Mesenchymal stem cell (in vitro differentiated cells and primary cell): ENCODE results near the gene CSTB.
"Not testable (repeated sequence)": the region's sequence is repeated elsewhere in the genome, so short reads cannot be mapped to it uniquely, and the experiment has no call there.

Source experiments
- DNase-seq: peaks from one replicate; pipeline ENCODE4 v3.0.0-alpha.2; 2013
- H2AFZ ChIP-seq: one replicate; pipeline ENCODE4 v1.6.1; 2013; ENCODE audit warnings: low read depth, mild to moderate bottlenecking, control low read depth, inconsistent platforms, low read length, moderate library complexity
- H2AK5ac ChIP-seq: 2 replicates; pipeline ENCODE4 v1.6.1; 2013; ENCODE audit warnings: low read length, moderate library complexity, mild to moderate bottlenecking, inconsistent platforms; ENCODE audit not compliant: severe bottlenecking
- H2BK120ac ChIP-seq: one replicate; pipeline ENCODE4 v1.6.1; 2013; ENCODE audit warnings: low read depth, mild to moderate bottlenecking, inconsistent platforms, low read length, moderate library complexity
- H2BK12ac ChIP-seq, 2 experiments: one replicate each; pipeline ENCODE4 v1.6.1; 2013; ENCODE audit warnings: inconsistent platforms in 2 of 2, low read length in 2 of 2, mild to moderate bottlenecking in 2 of 2, moderate library complexity in 2 of 2, control low read depth in 1 of 2
- H2BK15ac ChIP-seq: one replicate; pipeline ENCODE4 v1.6.1; 2013; ENCODE audit warnings: mild to moderate bottlenecking, low read depth, inconsistent platforms; ENCODE audit not compliant: poor library complexity, severe bottlenecking
- H2BK5ac ChIP-seq: 2 replicates; pipeline ENCODE4 v1.6.1; 2013; ENCODE audit warnings: low read depth, mild to moderate bottlenecking, low read length, control low read depth, inconsistent platforms; ENCODE audit not compliant: poor library complexity, severe bottlenecking
- H3K14ac ChIP-seq, 2 experiments: one replicate each; pipeline ENCODE4 v1.6.1; 2013; ENCODE audit warnings: inconsistent platforms in 2 of 2, low read length in 2 of 2, control low read depth in 1 of 2, mild to moderate bottlenecking in 1 of 2, moderate library complexity in 1 of 2
- H3K18ac ChIP-seq, 2 experiments: one replicate each; pipeline ENCODE4 v1.6.1; 2013; ENCODE audit warnings: inconsistent platforms in 2 of 2, low read length in 2 of 2, control low read depth in 1 of 2, low read depth in 1 of 2, mild to moderate bottlenecking in 1 of 2
- H3K23ac ChIP-seq, 2 experiments: one replicate each; pipeline ENCODE4 v1.6.1; 2013; ENCODE audit warnings: inconsistent platforms in 2 of 2, low read length in 2 of 2, mild to moderate bottlenecking in 2 of 2, moderate library complexity in 2 of 2, control low read depth in 1 of 2
- H3K27ac ChIP-seq: 2 replicates; pipeline ENCODE4 v1.5.1; 2013; ENCODE audit warnings: mild to moderate bottlenecking, moderate library complexity, low read length, control low read depth, inconsistent platforms; ENCODE audit not compliant: poor library complexity, severe bottlenecking
- H3K27me3 ChIP-seq, 2 experiments: 2 replicates each; pipeline versions ENCODE4 v1.6.1 to v1.7.0; 2013; ENCODE audit warnings: low read length in 2 of 2, mild to moderate bottlenecking in 2 of 2, moderate library complexity in 2 of 2, control low read depth in 1 of 2, inconsistent platforms in 1 of 2; ENCODE audit not compliant: control insufficient read depth in 1 of 2, insufficient read depth in 1 of 2
- H3K36me3 ChIP-seq, 2 experiments: 2 replicates each; pipeline versions ENCODE4 v1.6.1 to v1.7.0; 2013; ENCODE audit warnings: low read length in 2 of 2, control low read depth in 1 of 2, inconsistent platforms in 1 of 2, low read depth in 1 of 2, mild to moderate bottlenecking in 1 of 2; ENCODE audit not compliant: insufficient read depth in 2 of 2, control insufficient read depth in 1 of 2
- H3K4ac ChIP-seq, 2 experiments: one replicate each; pipeline ENCODE4 v1.6.1; 2013; ENCODE audit warnings: inconsistent platforms in 2 of 2, low read length in 2 of 2, mild to moderate bottlenecking in 2 of 2, moderate library complexity in 2 of 2, control low read depth in 1 of 2, low read depth in 1 of 2
- H3K4me1 ChIP-seq: 2 replicates; pipeline ENCODE4 v1.6.1; 2013; ENCODE audit warnings: low read depth, low read length, control low read depth; ENCODE audit not compliant: control insufficient read depth, insufficient read depth
- H3K4me2 ChIP-seq: 2 replicates; pipeline ENCODE4 v1.6.1; 2013; ENCODE audit warnings: low read length, mild to moderate bottlenecking, inconsistent platforms; ENCODE audit not compliant: poor library complexity, severe bottlenecking
- H3K4me3 ChIP-seq, 2 experiments: 2 replicates each; pipeline versions ENCODE4 v1.5.1 to v1.7.0; 2013; ENCODE audit warnings: low read length in 2 of 2, mild to moderate bottlenecking in 2 of 2, control low read depth in 1 of 2, low read depth in 1 of 2; ENCODE audit not compliant: insufficient read depth in 1 of 2
- H3K79me1 ChIP-seq: replicated peaks from 2 replicates; pipeline ENCODE4 v1.6.1; 2013; ENCODE audit warnings: mild to moderate bottlenecking, control low read depth, low read length, inconsistent platforms; ENCODE audit not compliant: poor library complexity, severe bottlenecking
- H3K9ac ChIP-seq: 2 replicates; pipeline ENCODE4 v1.7.0; 2013; ENCODE audit warnings: mild to moderate bottlenecking, low read length, moderate library complexity
- H3K9me3 ChIP-seq: 2 replicates; pipeline ENCODE4 v1.7.0; 2013; ENCODE audit warnings: mild to moderate bottlenecking, low read length; ENCODE audit not compliant: control insufficient read depth
- H4K8ac ChIP-seq: one replicate; pipeline ENCODE4 v1.6.1; 2013; ENCODE audit warnings: inconsistent platforms, mild to moderate bottlenecking, low read length, moderate library complexity
- H4K91ac ChIP-seq: one replicate; pipeline ENCODE4 v1.6.1; 2013; ENCODE audit warnings: mild to moderate bottlenecking, low read length, inconsistent platforms
- WGBS: methylation state at CpG from one replicate; pipeline ENCODE4 v1.1.7; 2013; ENCODE audit warnings: mixed read lengths; 5-methylcytosine and 5-hydroxymethylcytosine counted together

CSTB gene

GRCh38 chr21:43822741-43823140, 46.6 kb upstream of the CSTB start:
- not testable (repeated sequence) for H2BK120ac ChIP-seq, H2BK5ac ChIP-seq, H3K79me1 ChIP-seq, H3K4me2 ChIP-seq, H3K4me3 ChIP-seq, H3K23ac ChIP-seq, H2AFZ ChIP-seq, H3K27me3 ChIP-seq, H3K4me1 ChIP-seq, H3K14ac ChIP-seq, H2AK5ac ChIP-seq, H4K91ac ChIP-seq, H4K8ac ChIP-seq, H3K27ac ChIP-seq, H3K9me3 ChIP-seq, H3K4ac ChIP-seq, DNase-seq, H3K18ac ChIP-seq, H3K9ac ChIP-seq, H2BK12ac ChIP-seq, H3K36me3 ChIP-seq, H2BK15ac ChIP-seq
- WGBS, result no CpG with 5 or more reads among the region's 5 CpGs

- H2BK15ac ChIP-seq, H3K9ac ChIP-seq, H4K8ac ChIP-seq, H3K4me2 ChIP-seq, H3K27me3 ChIP-seq, H3K4ac ChIP-seq, H4K91ac ChIP-seq, H3K23ac ChIP-seq, H2BK12ac ChIP-seq, H3K18ac ChIP-seq, H2AK5ac ChIP-seq, H3K14ac ChIP-seq, H3K27ac ChIP-seq, H3K36me3 ChIP-seq, H3K79me1 ChIP-seq, DNase-seq, H2AFZ ChIP-seq, H3K4me3 ChIP-seq, H3K4me1 ChIP-seq, H3K9me3 ChIP-seq, H2BK5ac ChIP-seq, H2BK120ac ChIP-seq: not testable (repeated sequence)
- 97% methylated on average over 21 of the region's 25 CpGs for WGBS
Observed at GRCh38 chr21:43822166-43822565, 46.1 kb upstream of the CSTB start.

- no peak overlapping the region for H2BK15ac ChIP-seq
- WGBS, result 91% methylated on average over 11 of the region's 11 CpGs
- no peak overlapping the region for H3K14ac ChIP-seq
- no peak overlapping the region for H3K18ac ChIP-seq
- H3K27ac ChIP-seq, result no peak overlapping the region
- DNase-seq, result no peak
- H3K36me3 ChIP-seq, result no peaks in the 10 kb centered on the region
- H2AK5ac ChIP-seq, result no peak overlapping the region
- no peak overlapping the region for H2BK5ac ChIP-seq
- H2BK12ac ChIP-seq, result no peak overlapping the region
- H3K27me3 ChIP-seq, result no peaks in the 10 kb centered on the region
- H2BK120ac ChIP-seq, result no peak overlapping the region
- H3K23ac ChIP-seq, result no peak overlapping the region
- H4K8ac ChIP-seq, result no peak overlapping the region
- H3K4me3 ChIP-seq, result no peak overlapping the region
- no peak overlapping the region for H4K91ac ChIP-seq
- H3K4ac ChIP-seq, result no peak overlapping the region
- no peaks in the 10 kb centered on the region for H3K79me1 ChIP-seq
- H2AFZ ChIP-seq, result no peak overlapping the region
- H3K9ac ChIP-seq, result no peak overlapping the region
- peaks cover 1% of the 10 kb centered on the region for H3K4me1 ChIP-seq
- no peak overlapping the region for H3K4me2 ChIP-seq
- H3K9me3 ChIP-seq, result peaks cover 10% of the 10 kb centered on the region
Observed at GRCh38 chr21:43820466-43820865, 44.4 kb upstream of the CSTB start.

- H3K9ac ChIP-seq, result no peak overlapping the region
- H3K4me3 ChIP-seq, result peak overlapping the region in 1 of 2 experiments; percentile 3
- no peaks in the 10 kb centered on the region for H3K79me1 ChIP-seq
- H3K18ac ChIP-seq, result no peak overlapping the region
- H2BK15ac ChIP-seq, result no peak overlapping the region
- H3K36me3 ChIP-seq, result no peaks in the 10 kb centered on the region
- no peak overlapping the region for H2BK5ac ChIP-seq
- H4K8ac ChIP-seq, result no peak overlapping the region
- no peak overlapping the region for H2BK120ac ChIP-seq
- H3K4me2 ChIP-seq, result no peak overlapping the region
- peaks cover 0 to 2% of the 10 kb centered on the region in 2 experiments for H3K27me3 ChIP-seq
- H3K4ac ChIP-seq, result no peak overlapping the region
- no peak overlapping the region for H2AFZ ChIP-seq
- peaks cover 10% of the 10 kb centered on the region for H3K9me3 ChIP-seq
- no peak overlapping the region for H3K14ac ChIP-seq
- H3K27ac ChIP-seq, result no peak overlapping the region
- H4K91ac ChIP-seq, result no peak overlapping the region
- H2BK12ac ChIP-seq, result no peak overlapping the region
- H3K23ac ChIP-seq, result no peak overlapping the region
- H2AK5ac ChIP-seq, result no peak overlapping the region
- WGBS, result 94% methylated on average over 25 of the region's 25 CpGs
- H3K4me1 ChIP-seq, result peaks cover 1% of the 10 kb centered on the region
- no peak for DNase-seq
Observed at GRCh38 chr21:43819511-43820405, 43.6 kb upstream of the CSTB start.
